NCI-H526 (cell line): ENCODE data around the gene NUFIP1.
"Not testable (repeated sequence)": the region's sequence is repeated elsewhere in the genome, so short reads cannot be mapped to it uniquely, and the experiment has no call there.

ENCODE experiments used
- DNase-seq, 2 experiments: peaks; one replicate each; lab custom pipeline; 2025; lab: John Stamatoyannopoulos, UW

The NUFIP1 gene

DNA sequence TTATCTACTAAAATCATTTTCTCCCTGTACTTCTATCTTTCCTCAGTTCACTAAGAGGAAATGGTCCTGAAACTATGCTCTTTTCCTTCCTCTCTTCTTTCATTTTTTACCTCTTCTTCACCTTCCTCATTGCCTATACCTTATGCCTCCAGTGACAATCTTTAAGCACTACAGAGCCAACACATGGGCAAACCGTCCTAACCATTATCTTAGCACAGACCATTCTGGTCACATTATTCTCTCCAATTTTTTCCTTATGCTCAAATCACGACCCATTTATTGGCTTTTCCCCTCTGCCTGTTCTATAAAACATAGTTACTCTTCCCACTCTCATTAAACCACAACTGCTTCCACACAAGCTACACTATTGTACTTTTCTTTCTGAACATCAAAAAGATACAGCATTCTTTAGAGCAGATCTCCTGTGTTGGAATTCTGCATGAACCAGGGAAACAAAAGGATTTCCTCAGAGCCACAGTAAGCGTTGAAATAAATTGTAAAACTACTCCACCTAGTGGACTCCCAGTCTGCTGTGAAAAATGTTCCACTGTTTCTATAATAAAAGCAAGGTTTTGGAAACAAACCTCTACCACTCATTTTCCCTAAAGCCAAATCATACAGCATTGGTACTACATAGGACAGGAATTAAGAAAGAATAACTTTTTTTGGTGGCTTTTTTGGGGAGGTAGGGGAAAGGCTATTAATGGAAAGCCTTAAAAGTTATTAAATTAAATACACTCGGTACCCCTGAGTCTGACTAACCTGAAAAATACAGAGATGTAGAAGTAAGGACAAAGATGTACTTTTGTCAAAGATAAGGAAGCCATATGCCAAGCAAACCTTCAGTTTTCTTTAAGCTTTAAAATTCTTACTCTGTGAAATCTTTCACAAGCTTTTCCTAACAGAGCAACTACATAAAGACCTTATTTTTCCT lies 19.5 kb downstream of the NUFIP1 start:
- DNase-seq, result peak; percentile 13 to 60

DNA sequence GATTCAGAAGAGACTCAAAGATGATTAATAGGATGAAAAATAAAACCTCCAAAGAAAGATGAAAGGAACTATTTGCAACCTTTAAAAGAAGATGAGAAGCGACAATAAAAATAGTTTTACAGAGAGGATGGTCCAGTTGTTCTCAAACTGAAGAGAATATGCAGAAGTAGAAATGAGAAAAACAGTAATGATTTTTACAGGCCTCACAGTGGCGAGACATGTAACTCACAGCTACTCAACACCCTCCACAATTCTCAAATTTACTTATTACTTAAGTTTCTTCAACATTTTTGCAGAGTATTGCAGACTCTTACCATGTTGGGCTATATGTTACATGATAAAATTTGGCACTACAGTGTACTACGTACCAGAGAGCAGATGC lies 20.8 kb downstream of the NUFIP1 start:
- no peak for DNase-seq

DNA sequence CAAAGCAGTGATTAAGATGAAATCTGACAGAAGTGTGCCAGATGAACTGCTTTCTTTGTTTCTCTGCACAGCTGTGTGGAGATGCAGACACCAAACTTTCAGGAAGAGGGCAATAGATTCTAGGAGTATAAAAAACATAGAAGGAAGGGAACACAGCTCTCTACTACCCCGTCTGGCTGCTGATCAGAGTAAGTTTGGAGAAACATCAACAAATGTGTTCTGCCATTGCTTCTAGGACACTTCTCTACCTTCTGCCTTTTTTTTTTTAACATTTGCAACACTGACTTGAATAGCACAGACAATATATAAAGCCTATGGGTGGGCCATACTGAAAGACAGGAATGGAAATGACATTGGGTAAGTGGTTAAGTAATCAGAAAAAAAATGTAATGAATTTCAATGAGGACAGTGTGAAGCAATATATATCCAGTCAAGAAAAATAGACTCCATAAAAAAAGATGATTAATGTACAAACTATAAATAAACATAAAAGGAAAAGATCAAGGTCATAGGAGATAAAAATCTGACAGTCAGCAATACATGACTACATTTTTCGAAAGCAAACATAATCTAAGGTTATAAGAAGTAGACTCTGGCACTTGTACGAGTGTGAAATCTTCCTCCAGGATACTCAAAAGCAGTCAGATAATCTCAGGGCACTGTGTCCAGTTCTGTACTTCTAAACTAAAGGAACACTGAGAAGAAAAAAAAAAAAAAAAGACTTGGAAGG lies 21.4 kb downstream of the NUFIP1 start:
- no peak for DNase-seq

DNA sequence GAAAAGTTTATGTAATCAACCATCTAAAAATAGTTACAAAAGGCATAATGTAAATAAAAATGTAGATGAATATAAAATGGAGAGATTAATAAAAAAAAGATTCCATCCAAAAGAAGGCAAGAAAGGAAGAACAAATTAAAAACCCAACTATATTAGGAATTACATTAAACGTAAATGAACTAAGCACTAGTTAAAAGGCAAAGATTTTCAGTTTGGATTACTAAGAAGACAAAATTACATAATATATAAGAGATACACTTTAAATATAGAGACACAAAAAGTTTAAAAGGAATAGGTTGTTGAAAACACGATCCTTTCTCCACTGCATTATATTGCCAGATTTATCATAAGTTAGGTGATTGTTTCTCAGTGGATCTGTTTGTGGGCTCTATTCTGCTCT lies 27.3 kb downstream of the NUFIP1 start:
- no peak for DNase-seq

DNA sequence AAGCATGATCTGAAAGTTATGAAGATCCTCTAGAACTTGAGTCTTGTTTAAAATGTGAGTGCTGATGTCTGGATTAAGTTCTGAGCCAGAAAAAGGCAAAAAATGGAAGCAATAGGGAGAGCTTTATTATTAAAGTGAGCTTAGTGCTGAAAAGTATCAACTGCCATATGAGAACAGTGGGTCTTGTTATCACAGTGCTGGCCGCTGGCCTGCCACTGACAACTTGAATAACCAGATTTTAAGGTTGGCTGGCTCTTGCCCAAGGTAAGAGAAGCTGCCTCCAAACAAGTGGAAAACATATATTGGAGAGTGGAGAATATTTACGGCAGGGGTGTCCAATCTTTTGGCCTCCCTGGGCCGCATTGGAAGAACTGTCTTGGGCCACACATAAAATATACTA lies 33.9 kb downstream of the NUFIP1 start:
- no peak for DNase-seq

DNA sequence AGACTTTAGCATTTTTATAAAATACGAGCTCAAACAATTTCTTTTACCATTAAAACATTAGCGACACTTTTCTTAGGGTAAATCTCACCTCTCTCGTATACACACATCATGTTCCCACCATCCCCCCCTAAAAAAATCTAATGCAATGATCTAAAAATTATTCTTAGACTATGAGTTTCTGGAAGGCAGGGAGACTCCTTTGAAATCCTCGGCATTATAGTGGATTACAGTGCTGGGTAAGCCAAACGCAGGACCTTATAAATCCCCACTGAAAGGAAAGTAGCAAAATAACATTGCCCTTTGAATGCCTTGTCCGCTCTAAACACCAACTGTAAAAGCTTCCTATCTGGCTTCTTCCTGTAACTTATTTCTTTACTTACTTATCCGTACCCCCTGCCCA lies 35.0 kb downstream of the NUFIP1 start:
- DNase-seq, result no peak

DNA sequence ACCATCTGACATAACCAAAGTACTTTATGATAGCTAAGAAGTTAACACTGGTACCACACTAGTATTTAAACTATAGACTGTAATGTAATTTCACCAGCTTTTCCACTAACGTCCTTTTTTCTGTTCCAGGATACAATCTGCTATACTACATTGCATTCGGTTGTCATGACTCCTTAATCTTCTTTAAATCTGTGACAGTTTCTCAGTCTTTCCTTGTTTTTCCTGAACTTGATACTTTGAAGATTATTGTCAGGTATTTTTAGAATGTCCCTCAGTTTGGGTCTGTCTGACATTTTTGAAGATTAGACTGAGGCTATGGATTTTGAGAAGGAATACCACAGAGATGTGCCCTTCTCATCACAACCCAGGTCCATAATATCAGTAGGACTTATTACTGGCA lies 36.6 kb downstream of the NUFIP1 start:
- no peak for DNase-seq

DNA sequence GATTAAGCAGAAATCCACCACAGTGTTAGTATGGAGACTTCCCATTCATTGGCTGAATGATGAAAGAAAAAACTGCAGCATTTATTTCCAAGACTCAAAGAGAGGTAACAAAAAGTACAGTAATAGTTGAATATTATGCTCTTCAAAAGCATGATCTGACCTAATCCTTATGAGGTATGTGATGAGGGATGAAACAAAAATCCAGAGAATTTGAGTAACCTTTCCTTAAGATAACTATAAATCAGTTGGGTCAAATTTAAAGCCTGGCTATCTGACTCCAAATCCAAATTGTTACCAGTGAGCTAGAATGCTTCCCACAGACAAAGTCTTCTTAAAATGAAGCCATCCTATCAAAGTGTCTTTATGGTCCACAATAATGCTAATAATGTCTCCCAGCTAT lies 38.1 kb downstream of the NUFIP1 start:
- no peak for DNase-seq

DNA sequence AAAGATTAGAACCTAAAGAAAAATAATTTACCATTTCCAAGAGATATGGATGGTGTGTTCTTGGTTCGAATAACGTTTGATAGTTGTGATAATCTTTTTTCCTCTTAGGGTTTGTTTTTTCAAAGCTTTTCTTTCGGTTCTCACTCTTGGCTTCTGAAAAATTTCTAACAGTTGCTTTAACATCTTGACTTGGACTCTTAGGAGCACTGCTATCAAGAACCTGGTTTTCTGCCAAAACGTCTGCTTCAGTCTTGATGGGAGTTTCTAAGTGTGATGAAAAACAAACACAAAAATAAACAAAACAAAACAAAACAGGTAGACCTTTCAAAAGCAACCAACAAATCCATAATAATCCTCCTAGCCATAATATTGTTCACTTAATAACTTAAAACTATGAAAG lies 45.9 kb downstream of the NUFIP1 start:
- not testable (repeated sequence) for DNase-seq

DNA sequence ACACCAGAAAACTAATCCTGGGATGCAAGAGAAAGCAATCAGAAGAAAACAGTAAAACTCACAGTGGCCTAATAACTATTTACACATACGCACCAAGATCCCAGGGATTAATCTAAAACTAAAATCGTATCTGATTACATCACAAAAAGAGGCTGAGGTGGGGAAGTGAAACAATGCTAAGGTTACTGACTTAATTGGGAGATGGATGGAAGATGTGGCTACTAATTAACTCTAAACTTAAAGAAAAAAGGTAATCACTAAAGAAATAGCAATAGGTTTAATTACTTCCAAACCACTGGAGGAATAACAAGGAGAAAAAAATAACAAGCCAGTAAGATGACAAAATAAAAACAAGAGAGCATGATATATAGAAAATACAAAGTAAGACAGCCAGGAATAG lies 50.4 kb downstream of the NUFIP1 start:
- no peak for DNase-seq

DNA sequence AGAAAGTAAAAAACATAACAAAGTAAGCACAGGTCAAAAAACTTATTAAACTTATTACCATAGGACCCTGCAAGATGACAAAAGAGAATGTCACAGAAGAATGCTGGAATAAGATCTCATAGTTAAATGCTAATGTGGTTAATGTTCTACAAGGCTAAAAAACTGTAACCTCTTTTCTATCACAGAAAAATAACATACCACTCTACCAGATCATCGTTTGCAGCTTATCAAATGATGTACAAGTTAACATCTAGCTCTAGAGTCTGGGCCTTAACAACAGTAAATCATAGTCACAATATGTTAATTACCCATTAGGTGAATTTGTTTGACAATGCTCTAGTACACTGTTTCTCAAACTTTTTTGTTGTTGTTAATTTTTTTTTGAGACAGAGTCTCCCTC lies 53.0 kb downstream of the NUFIP1 start:
- DNase-seq, result no peak

DNA sequence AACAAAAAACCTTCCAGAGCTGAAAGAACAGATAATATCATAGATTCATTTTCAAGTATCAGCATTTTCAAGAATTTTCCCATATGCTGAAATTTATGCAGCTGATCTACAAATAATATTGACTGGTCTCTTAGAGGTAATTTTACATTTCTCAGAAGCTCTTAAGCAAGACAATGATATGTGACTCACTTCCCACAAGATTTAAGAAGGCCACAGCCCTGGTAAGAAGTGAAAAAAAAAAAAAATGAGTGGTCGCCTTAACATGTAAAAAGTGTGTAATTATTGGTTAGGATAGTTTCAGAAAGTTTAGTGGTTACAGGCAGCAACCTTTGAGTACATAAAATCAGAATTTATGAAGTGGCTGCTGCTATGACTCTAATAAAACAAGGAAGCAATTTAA lies 54.5 kb downstream of the NUFIP1 start:
- no peak for DNase-seq

DNA sequence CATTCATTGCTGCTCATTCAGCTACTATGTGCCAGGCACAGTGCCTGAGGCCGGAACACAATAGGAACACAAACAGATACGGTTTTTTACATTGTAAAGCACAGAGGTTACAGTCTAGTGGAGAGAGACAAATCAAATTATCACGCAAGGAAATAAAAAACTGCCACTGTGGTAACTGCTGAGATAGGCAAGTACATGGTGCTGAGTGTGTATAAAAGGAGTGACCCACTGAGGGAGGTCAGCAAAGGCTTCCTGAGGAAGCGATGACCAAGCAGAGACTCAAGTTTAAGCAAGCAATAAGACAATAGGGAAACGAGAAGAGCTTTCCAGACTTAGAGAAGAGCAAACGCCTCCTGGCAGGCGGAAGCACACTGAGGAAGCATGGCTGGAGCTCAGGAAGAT lies 56.4 kb downstream of the NUFIP1 start:
- no peak for DNase-seq

DNA sequence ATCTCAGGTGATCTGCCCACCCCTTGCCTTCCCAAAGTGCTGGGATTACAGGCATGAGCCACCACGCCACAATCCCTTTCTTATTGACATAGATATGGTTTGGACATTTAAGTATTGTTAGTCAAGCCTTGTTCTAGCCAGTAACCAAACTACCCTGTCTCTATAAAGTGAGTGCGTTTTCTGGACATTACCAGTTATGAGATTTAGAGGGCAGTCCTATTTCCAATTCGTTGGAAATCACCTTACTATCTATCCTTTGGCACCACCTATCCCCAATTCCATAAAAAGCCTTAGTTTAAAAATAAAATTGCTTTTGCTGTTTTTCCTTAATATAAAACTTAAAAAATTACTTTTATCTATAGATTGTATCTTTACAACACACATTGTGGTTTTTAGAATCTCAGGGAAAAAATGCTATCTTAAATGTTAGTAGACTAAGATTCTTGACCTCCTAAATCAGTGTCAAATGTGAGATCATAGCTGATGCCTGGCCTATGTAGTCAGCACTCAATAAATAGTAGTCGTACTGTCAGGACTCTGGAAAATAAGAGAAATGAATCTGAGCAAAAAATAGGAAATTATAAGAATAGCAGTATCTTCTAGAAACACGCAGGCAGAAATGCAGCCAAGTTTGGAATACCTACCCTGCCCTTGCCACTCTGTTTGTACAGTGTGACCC lies 57.0 kb downstream of the NUFIP1 start:
- DNase-seq, result no peak

DNA sequence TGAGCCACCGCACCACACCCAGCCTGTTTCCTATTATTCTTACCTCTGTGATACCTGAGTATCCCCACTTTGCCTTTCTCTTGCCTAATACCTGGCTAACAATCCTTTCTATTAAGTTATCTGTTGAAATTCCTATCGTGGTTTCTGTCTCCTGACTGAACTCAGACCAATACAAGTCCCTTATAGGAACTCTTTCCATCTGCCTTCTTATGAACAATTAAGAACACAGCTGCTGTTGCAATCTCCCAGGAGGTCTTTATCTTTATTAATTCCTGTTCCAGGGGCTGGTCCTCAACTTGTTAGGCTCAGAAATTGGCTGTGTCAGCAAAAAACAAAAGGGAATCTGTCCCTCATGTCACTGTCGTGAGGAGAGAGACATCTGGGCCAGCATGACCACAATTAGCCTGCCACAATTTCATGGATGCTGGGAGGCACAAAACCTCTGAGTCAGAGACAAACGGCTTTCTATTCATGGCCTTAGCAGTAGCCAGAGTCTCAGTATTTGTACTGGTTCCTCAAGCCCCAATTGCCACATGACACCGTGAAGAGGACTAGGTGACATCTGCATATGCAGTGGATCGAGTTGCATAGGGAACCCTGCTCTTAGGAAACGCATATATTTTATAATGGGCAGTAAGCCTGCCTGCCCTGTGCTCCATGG lies 58.2 kb downstream of the NUFIP1 start:
- peak in 1 of 2 experiments; percentile 53 for DNase-seq

DNA sequence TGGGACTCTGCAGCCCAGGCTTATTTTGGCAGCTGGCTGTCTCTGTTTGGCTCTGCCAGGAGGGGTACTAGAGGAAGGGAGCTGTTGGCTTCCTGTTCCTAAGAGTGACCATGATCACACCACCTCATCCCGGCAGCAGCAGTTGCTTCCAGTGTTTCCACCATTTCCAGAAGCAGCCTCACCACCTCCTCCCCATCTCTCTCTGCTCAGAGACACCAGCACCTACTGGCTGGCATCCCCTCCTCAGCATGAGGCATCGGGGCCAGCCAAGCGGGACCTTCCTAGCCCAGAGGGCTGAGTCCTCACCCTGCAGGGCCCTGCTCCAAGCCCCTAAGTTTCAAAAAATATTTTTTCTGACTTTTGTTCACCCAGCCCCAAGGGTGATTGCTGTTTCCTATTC lies 59.0 kb downstream of the NUFIP1 start:
- no peak for DNase-seq

DNA sequence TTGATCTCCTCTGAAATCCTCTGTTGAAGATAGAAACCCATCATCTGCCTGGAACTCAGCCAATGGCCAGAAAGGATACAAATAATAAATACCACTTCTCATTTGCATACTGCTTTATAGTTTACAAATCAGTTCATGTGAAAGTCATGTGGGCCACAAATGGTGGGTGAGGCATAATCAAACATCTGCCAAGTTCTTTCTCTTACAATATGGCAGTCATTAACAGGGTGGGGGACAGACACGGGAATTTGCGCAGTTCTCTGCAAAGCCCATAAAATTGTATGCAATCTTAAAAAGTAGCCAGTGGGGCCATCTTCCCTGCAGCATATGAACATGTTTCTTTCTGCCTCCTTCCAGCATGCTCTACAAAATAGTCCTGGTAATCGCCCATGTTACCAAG lies 59.6 kb downstream of the NUFIP1 start:
- DNase-seq, result peak in 1 of 2 experiments; percentile 24

DNA sequence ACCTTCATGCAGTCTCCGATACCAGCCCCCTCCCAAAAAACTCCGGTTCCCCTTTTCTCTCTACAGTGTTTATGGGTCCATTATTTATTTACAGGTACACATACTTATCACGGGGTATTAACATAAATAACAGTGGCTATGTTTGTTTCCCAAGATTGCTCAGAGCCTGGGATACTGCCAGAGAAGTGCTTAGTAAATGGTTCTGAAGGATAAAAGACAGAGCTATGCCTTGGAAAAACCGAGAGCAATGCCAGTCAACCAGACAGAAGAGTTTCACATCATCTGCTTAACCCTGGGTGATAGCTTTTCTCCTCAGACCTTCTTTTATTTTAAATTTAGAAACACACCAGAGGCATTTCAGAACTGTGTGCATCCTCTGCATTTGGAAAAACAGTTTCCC lies 61.3 kb downstream of the NUFIP1 start:
- DNase-seq, result no peak

DNA sequence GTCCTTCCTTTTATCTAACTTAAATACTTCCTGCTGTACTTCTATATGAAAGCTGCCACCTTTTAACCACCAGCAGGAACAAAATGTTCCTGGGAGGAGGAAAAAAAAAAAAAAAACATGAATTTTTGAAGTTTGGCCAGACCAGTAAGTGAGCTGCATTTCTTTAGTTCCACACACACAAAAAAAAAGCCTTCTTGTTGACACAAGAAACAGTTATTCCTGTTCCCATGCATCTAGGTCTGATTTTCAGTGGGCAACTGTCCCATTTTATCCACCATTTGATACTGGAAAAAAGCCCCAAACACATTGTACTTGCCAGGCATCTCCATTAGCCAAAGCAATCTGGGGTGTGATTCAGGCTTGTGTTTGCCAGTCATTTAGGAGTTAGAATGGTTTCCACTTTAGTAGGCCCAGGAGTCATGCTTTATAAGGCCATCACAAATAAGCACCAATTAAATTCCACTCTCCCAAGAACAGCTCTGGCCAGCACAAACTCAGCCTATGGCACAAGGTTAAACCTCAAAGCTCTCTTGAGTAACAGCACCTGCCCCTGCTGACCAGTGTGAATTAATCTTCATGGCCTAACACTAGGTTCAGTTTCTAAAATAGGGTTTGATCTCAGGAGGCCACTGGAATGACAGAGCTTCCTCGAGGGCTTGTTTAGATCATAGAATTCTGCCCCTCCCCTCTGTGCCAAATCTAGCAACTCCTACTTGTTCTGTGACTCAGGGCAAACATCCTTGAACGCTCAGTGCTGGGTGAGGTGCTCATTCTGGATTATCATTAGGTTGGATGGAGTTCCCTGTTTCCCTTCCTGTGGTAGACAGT lies 67.1 kb downstream of the NUFIP1 start:
- no peak for DNase-seq

DNA sequence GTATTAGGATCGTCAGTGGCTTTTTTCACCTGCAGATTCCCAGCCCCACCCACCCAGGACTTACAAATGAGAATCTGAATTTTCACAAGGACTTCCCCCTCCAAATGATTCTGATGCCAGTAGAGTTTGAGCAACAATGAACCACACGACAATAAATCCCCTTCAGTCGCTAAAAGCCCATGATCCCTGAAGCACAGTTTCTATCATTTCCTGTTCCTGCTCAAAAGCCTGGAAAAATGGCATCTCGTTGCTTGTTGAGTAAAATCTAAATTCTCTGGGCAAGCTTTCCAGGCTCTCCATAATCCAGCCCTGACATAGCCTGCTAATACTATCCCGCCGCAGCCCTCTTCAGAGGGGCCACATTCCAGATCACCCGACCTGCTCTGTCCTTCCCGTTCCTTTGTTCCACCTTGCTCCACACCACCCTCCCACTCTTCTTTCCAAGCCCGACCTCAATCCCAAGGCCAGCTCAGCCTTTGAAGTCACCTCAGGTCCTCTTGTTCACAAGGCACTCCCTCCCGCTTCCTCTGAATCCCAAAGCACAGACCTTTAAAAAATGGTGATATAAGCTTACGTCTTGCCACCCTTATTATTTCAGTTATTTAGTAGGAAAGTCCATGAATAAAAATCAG lies 67.9 kb downstream of the NUFIP1 start:
- no peak for DNase-seq

DNA sequence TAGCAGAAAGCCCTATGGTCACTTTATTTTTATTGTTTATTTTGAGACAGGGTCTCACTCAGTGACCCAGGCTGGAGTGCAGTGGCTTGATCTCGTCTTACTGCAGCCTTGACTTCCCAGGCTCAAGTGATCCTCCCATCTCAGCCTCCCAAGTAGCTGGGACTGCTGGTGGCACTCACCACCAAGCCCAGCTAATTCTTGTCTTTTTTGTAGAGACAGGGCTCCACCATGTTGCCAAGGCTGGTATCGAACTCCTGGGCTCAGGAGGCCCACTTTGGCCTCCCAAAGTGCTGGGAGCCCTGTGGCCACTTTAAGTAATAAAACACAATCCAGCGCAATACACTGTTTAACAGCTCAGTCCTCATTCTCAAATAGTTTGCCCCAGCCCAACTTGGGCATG lies 69.3 kb downstream of the NUFIP1 start:
- DNase-seq, result peak in 1 of 2 experiments; percentile 6
